NCI-H526 treated with DMSO at 0.1 percent for 48 hours (cell line): ENCODE data around the gene HIF1A.
"Not testable (repeated sequence)": the region's sequence is repeated elsewhere in the genome, so short reads cannot be mapped to it uniquely, and the experiment has no call there.

ENCODE experiments used
- DNase-seq: peaks from one replicate; lab custom pipeline; 2025; lab: John Stamatoyannopoulos, UW

The HIF1A gene

GRCh38 chr14:61673305-61673704 is 22.0 kb upstream of the HIF1A start:
- DNase-seq, result no peak

DNA sequence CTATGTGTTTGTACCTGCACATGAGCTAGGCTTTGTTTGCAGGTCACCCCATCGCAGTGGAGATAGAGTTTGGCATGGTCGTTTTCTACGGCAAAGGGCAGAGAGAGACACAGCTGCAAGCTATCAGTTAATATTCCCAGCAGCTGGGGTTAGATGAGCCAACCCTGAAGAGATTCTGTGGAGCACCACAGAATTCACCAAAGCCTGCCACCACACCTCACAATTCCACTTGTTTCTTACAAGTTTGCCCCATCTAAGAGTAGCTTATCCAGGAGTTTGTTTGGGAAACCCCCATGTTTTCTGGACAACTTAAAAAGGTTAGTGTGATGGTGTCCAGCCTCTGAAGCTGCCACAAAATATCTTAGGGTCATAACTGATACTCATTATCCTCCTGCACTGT is 20.0 kb upstream of the HIF1A start:
- DNase-seq, result no peak

DNA sequence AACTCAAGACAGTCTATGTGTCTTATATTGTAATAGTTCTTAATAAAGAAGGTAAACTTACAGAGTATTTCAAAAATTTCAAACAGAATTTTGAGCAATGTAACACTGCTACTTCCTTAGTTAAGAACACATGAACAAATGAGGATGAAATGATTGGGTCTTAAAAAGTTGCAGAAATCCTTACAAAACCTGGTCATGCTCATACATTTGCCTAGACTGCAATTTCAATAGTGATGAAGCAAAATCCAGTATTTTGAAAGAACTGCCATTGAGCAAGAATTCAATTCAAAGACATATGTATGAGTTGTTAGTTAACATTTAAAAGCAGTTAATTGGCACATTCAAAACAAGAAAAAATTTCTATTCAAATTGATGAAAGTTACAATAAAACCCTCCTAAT is 17.8 kb upstream of the HIF1A start:
- DNase-seq, result no peak

DNA sequence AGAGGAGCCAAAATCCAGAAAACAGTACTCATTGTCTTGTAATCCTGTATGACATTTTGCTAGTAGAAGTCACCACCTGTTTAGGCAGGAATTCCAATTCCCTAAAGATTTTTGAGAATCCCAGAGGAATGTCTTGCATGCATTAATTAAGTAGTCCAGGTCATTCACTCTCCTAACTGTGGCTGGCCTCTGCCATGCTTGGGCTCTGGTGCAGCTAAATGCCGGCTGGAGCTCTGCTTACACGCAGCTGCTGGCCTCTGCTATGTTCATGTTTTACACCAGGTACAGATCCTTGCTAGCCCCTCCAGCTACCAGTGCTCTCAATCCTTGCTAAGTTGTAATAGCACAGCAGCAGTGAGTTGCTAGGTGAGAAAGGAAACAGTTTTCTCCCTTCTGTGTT is 16.3 kb upstream of the HIF1A start:
- no peak for DNase-seq

DNA sequence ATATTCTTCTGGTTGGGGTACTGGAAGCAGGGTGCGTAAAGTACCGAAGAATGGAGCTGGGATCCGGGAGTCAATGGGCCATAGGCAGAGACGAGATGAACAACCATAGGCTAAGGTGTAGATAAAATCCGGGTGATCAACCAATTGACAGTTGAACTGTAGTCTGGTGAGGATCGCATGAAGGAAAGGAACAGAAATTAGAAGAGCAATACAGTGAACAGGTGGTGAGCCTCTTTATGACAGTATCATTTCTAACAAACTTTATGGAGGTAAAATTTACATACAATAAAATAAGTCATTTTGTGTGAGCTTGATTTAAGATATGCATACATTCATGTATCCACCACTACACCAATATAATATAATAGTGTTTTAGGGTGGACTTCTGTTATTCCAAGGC is 13.9 kb upstream of the HIF1A start:
- no peak for DNase-seq

GRCh38 chr14:61683108-61683507 is 12.2 kb upstream of the HIF1A start:
- DNase-seq, result no peak

DNA sequence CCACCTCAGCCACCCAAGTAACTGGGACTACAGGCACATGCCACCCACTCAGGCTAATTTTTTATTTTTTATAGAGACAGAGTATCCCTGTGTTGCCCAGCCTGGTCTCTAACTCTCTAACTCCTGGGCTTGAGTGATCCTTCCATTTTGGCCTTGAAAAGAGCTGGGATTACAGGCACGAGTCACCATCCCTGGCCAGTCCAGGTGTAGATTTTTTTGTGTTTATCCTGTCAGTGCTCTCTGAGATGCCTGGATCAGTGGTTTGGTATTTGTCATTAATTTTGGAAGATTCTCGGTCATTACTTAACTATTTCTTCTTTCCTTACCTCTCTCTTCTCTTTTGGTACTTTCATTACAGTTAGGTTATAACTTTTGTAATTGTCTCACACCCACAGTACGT is 5.3 kb upstream of the HIF1A start:
- no peak for DNase-seq

GRCh38 chr14:61690982-61691381 is 4.3 kb upstream of the HIF1A start:
- DNase-seq, result no peak

DNA sequence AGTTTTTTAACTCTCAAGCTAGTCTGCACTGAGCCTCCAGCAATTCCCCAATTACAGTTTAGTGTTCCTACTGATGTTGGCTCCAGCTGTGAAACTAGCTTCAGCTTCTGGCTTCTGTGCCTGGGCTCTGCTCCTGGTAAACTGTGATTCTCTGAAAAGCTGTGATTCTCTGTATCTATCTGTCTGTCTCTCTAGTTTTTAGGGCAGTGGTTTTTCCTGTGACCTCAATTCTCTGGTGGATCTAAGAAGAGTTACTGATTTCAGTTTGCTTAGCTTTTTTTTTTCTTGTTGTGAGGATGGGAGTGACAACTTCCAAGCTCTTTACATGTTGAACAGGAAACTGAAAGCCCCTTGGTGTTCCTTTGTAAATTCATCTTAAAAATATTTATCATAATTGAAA is 3.8 kb upstream of the HIF1A start:
- no peak for DNase-seq

DNA sequence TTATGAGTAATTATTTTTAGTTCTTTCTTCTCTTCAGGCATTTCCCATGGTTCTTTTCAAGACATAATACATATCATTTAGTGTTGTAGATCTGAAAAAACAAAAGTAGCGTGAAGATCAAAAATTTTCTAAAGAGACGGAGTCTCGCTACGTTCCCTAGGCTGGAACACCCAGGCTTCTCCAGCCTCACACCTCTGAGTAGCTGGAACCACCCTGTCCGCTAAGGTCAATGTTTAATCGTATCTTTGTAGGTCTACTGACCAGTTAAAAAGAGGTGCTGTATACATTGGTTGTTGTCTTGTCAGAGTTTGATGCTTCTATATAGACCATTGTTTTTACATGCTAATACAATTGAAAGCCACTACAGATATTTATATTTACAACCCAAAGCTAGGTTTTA is 1.3 kb upstream of the HIF1A start:
- no peak for DNase-seq

DNA sequence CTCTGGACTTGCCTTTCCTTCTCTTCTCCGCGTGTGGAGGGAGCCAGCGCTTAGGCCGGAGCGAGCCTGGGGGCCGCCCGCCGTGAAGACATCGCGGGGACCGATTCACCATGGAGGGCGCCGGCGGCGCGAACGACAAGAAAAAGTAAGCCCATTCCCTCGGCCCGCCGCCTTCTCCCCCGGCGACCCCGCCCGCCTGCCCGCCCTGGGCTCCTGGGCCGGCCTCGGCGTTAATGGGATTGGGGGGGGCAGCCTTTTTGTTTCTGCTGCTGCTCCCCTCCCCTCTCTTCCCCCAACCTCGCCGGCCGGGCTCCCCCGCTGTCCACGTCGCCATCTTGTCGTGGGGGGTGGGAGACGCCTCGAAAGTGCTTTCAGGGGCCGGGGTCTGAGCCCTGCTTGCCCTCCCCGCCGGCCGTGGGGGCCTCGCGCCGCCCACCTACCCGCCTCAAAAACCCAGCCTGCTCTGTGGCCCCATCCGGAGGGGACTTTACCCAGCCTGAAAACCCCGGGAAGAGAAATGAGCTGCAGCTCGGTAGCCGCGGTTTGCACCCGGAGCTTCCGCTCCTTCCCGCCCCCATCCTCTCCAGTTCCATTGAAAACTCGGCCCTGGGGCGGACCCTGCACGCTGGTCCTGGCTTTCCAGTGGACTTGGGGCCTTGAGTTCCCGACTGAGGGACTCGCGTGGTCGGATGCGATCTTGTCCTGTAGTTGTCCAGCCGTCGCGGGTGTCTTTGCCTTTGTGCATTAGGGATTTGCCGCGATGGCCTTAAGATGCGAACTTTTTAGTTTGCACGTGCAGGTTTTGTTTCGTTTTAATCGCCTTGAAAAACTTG is 598 bp downstream of the HIF1A start:
- DNase-seq, result peak; percentile 44

- DNase-seq, result no peak
Observed at GRCh38 chr14:61696753-61697318, 1.5 kb downstream of the HIF1A start.

DNA sequence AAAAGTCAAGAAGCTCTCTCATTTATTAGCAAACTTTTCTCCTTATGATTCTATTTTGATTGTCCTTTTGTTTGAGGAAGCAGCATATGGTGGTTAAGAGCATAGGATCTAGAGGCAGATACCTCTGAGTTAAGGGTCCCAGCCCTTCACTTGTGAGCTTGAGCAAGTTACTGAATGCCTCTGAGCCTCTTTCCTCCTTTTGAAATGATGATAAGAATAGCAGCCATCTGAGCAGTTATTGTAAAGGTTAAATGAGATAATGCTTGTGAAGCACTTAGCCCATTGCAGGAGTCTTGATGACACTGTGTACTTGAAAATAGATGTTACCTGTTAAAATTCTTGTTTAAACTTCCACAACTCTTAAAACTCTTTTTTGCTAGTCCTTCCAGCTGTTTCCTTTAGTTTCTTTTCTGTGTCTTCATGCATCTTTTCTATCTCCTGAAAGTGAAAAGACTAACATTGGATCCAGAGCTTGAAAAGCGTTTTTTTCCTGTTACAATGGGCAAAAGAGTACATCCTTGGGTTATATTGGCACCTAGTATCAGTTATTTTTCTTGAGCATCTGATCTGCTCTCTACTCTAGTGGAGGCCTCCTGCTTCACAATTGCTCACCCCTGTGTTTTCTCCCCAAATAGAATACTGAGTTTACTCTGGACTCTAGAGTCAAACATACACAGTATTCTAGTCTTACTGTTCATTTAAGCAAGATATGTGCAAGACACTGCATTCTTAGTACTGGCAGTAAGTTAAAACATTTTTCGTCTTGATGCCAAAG is 3.1 kb downstream of the HIF1A start:
- DNase-seq, result no peak

- no peak for DNase-seq
Observed at GRCh38 chr14:61699027-61699426, 3.7 kb downstream of the HIF1A start.

DNA sequence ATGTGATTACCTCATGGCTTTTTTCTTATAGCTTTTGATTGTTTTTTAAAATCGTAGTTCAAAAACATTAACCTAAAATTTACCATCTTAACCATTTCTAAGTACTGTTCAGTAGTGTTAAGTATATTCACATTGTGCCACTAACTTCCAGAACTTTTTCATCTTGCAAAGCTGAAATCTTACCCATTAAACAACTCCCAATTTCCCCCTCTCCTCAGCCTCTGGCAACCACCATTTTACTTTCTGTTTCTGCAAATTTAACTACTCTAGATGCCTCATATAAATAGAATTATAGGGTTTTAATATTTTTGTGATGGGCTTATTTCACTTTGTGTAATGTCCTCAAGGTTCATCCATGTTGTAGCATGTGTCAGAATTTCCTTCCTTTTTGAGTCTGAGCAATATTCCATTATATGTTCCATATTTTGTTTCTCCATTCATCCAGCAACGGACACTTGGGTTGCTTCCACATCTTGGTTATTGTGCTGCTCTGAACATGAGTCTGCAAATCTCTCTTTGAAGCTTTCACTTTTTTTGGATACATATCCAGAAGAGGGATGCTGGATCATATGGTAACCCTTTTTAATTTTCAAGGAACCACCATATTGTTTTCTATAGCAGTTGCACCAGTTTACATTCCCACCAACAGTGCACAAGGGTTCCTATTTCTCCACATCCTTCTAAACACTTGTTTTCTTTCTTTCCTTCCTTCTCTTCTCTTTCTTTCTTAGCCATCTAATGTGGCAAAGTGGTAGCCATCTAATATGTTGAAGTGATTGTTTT is 5.0 kb downstream of the HIF1A start:
- DNase-seq, result no peak

DNA sequence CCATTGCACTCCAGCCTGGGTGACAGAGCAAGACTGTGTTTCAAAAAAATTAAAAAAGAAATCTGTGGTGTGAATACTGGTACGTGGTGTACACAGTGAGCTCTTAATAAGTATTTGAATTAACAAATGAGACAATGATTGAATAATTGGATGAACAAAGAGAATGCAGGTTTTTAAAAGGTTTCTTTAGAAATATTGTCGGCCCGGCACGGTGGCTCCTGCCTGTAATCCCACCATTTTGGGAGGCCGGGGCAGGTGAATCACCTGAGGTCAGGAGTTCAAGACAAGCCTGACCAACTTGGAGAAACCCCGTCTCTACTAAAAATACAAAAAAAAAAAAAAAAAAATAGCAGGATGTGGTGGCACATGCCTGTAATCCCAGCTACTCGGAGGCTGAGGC is 6.6 kb downstream of the HIF1A start:
- DNase-seq, result no peak

DNA sequence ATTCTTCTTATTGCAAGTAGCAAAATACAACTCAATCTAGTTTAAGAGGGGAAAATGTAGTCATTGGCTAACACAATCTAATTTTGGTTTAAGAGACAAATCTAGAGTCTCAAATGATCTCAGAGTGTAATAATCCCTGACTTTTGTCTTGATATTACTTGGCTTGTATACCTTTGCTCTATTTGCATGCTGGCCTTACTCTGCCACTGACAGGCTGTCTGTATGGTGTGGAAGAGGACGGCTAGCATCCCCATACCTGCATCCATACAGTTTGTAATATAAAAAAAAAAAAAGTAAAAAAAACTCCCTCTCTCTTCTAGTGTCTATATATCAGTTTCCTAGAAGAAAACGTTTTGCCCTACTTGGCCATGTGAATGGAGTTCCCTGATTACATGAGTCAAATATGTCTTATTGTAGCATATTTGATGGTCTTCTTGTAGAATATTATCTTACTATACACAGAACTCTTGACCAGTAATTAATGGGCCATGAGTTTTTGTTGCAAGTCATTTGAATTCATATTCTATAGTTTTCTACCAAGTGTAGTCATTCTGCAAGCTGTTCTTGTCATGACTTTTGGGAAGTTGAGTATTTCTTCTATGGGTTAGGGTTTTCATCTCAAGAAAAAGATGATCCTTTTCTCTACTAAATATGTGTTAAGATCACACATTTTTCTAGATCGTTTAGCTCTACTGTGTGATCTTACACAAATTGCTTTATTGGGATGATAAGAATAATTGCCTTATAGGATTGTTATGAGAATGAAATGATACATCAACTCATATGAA is 8.2 kb downstream of the HIF1A start:
- no peak for DNase-seq

DNA sequence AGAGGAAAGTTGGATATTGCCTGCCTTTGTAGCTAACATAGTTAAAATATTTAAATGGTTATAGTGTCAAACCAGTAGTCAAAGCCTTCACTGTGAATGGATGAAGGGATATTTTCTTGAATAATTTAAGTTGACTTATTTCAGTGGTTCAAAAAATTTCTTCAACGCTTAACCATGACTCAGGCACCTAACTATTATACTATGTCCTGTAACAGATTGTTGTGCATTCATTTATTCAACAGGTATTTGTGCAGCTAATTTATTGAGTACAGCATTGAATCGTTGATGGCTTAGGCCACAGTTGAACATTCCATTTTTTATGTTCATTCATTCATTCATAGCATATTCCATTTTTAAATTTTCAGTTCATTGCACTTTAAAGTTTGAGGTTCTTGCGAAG is 9.2 kb downstream of the HIF1A start:
- no peak for DNase-seq

- DNase-seq, result no peak
Observed at GRCh38 chr14:61705017-61705416, 9.7 kb downstream of the HIF1A start.

DNA sequence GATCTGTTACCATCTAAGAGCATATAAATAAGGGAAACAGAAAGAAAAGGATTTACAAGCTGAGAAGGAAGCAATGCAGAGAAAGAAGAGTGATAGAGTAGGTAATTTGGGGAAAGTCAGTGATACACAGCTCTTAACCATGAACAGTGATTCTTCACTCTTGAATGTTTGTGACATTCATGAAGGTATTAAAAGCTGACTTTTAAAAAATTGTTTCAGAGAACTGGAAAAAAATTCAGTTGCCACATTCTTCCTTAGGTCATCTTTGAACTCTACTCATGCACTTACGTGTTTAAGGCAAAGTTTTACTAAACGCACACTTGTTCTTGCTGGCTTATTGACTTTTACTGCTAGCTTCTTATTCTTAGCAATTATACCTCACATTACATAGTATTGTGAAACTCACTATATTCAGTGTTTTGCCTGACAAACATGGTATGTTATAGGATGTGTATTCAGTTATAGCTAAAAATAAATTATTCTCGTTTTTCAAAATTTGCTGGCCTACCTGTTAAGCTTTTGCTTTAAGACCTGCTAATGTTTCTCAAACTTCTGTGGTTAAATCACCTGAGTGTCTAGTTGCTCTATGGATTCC is 10.9 kb downstream of the HIF1A start:
- DNase-seq, result no peak

DNA sequence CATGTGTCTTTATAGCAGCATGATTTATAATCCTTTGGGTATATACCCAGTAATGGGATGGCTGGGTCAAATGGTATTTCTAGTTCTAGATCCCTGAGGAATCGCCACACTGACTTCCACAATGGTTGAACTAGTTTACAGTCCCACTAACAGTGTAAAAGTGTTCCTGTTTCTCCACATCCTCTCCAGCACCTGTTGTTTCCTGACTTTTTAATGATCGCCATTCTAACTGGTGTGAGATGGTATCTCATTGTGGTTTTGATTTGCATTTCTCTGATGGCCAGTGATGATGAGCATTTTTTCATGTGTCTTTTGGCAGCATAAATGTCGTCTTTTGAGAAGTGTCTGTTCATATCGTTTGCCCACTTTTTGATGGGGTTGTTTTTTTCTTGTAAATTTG is 12.5 kb downstream of the HIF1A start:
- DNase-seq, result not testable (repeated sequence)
